Measurements from ENCODE around the gene CNTRL.

CNTRL gene

DNA sequence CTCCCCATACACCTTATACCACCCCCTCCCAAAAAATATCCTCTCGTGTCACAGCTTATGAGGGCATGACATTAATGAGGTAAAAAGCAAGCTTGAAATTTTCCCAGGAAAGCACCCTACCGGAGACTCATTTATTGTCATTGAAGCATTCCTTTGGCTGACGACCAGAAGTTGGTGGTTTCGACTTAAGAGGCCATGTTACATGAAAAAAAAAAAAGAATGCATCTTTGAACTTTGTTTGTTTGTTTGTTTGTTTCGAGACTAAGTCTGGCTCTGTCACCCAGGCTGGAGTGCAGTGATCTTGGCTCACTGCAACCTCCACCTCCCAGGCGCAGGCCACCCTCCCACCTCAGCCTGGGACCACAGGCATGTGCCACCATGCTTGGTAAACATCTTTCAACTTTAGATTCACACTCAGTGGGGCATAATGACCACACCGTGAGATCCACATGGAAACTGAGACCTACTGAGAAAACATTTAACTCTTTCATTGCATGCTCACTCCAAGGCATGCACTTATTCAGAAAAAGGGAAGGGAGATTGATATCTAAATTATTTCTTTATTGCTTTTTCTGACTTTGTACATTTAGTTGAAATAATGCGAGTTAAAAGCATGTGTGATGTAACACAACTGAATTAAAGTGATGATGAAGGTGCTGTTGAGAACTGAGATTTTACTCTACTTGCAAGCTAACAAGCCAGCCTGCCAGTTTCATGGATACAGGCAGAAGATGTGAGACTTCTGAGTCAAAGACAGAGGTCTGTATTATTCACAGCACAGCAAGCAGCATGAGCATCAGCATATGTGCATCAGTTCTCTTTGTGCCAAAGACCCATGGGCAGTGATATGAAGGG is 132.0 kb downstream of the CNTRL start:
- no peak for DNase-seq

GRCh38 chr9:121207371-121207940 is 132.7 kb downstream of the CNTRL start:
- DNase-seq, result no peak

GRCh38 chr9:121210536-121210935 is 135.8 kb downstream of the CNTRL start:
- no peak for DNase-seq

DNA sequence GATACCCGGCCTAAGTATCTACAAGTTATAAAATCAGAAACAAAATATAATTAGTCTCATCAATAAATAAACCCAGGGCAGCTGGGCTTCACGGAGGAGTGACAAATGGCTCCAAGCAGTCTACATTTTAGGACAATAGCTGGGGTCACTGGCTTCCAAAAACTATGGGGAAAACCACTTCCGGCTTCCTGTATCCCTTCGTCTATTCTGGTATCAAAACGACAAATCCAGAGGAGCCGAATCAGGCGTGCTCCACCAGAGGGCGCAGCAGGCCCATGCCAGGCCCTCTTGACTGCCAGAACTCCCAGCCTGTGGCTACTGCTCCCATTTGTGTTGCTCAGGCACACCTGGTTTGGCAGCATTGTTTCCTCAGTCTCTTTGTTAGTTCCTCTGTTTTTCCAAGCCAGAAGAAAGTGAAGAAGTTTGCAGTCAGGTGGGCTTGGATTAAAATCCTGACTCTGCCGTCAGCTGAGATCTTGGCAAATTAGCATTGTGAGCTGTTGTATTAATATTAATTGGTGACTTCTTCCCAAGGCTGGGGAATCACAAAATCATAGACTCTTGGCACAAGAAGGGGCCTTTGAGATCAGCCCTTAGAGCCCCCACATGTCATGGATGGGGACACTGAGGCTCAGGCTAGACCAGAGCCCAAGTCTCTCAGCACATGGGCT is 138.5 kb downstream of the CNTRL start:
- DNase-seq, result peak; percentile 70

GRCh38 chr9:121214005-121214404 is 139.2 kb downstream of the CNTRL start:
- DNase-seq, result no peak

DNA sequence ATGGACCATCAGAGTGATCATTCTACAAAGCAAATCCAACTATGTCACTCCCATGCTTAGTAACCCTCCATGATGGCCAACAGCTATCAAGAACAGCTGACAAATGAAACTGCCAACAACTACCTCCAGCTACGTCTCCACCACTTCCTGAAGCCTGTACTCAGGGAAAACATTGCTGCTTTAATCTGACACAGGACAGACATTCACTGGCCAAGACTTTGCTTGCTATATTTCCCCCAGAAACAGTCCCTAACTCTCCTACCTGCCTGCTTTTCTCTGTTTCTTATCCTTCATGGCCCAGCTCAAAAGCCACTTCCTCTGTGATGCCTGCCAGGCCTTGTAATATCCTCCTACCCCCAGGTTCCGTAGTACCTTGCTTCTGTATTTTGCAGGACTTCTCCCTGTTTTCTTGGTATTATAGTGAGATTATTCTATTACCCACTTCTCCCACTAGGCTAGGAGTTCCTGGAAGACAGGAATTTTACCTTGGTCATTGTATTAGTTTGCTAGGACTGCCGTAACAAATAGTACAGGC is 141.6 kb downstream of the CNTRL start:
- DNase-seq, result no peak

DNA sequence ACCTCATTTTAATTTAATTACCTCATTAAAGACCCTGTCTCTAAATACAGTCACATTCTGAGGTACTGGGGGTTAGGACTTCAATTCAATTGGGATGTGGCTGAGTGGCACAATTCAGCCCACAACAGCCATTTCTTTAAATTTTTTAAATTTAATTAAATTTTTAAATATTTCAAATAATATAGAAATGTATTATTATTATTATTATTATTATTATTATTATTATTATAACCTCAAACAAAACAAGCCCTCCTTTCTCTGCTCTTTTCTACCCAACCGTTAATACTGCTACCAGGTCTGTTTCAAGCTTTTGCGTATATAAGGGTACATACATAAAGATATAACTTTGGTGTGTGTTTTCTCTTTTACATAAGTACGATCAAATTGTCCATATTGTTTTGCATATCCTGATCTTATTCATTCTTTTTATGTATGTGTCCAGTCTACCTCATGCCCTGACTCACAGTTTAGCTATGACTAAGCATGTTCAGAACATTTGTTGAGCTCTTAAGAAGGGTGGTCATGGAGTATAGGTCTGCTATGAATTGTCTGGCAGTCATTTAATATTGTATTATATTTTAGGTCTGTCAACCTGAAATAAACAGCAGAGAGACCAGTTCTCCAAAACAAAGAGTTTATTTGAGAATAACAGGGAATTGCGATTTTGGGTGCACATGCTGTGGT is 143.0 kb downstream of the CNTRL start:
- no peak for DNase-seq

- no peak for DNase-seq
Measured at GRCh38 chr9:121218357-121219027, 143.7 kb downstream of the CNTRL start.

DNA sequence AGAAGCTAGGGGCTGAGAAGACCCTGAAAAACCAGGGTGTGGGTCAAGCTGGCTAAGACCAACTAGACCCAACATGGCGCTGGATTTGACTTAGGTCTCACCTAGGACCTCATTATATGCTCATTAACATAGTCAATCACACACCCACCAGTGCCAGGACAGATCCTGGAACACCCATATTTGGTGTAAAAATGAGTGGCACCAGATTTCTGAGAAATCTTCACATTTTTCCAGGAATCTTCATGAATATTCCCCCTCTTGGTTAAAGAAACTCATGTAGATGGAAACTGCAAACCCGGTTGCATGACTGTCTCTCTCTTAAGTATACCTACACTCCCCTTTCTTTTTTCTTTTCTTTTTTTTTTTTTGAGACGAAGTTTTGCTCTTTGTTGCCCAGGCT is 144.8 kb downstream of the CNTRL start:
- DNase-seq, result no peak

DNA sequence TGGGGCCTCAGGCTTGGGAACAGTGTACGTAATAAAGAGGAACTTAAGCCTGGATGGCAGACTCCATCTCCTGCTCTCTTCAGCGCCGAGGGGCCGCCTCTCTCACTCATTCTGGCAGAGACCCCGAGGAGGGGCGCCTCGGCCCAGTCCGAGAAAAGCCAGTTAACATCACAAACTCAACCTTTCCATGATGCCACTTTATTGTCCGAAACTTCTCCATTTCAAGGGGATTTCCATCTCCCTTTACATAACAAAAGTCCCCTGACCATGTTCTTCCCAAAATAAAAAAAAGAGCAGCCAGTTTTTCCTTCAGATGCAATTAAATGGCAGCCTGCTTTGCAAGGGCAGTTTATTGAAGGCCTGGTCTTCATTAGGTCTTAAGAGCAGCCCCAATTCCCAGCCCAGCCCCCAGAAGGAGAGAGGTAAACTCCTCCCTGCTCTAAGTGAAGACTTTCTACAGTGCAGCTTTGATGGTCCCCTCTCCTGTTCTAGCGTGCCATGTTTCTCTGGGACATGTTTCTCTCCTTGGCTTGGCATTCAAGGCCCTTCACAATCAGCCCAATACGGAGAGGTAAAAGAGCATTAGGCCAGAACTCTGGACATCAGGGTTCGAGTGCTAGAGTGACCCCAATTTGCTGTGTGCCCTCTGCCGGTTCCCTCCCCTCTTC is 146.4 kb downstream of the CNTRL start:
- no peak for DNase-seq

GRCh38 chr9:121221664-121222055 is 146.9 kb downstream of the CNTRL start:
- no peak for DNase-seq

DNA sequence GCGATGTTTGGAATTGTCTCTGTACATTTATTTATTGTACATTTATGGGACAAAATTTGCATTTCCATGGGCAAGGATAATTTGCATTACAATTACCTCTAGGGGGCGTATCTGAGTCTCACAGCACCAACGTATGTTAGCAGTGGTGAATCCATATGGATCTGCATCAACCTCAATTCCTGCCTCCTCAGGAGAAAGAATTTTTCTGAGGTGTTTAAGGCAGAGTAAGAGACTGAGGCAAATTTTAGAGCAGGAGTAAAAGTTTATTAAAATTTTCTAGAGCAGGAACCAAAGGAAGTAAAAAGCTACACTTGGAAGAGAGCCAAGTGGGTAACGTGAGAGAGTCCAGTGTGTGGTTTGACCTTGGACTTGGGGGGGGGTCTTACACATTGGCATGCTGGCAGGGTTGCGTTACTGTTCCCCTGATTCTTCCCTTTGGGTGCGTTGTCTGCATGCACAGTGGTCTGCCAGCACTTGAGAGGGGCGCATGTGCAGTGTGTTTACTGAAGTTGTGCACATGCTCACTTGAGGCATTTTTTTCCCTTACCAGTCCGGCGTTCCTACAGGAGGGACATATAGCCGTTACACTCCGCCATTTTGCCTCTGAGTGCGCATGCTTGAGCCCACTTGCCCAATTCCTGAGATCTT is 147.9 kb downstream of the CNTRL start:
- no peak for DNase-seq

- no peak for DNase-seq
Measured at GRCh38 chr9:121225240-121225639, 150.5 kb downstream of the CNTRL start.

DNA sequence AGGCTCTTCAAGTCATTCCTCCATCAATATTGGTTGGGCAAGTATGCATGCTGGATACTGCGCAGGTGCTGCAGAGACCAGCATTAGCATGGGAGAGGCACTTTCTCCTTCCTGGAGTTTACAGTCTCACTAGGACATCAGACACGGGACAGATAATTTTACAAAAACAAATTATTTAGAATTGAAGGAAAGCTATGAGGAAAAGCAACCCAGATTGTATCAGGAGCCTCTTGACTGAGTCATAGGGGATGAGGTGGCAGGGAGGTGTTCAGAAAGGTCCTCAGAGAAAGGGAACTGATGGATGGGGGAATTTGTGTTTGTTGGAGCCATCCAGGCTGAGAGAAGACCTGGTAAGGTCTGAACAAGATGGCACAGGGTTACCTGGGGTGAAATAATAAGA is 151.4 kb downstream of the CNTRL start:
- no peak for DNase-seq

Measured in stimulated activated CD4-positive, alpha-beta T cell treated with anti-CD3 and anti-CD28 coated beads, Interleukin-4, amount 100 ng/mL, for 1 hour (primary cell).